OCI-LY3 (cell line): ENCODE data around the gene GPT2.

Experiments used
- H2AFZ ChIP-seq: fragments of 200-600, 300-600 bp; shearing (Covaris generic); 2 replicates; pipeline ENCODE4 v1.6.0; 2014; ENCODE audit warnings: antibody characterized with exemption, low read depth, low read length
- H3K27ac ChIP-seq: fragments of 200-600, 300-600 bp; sonication (generic); 2 replicates; pipeline ENCODE4 v1.5.1; 2014; ENCODE audit warnings: mild to moderate bottlenecking, low read length, moderate library complexity, mixed read lengths
- H3K27me3 ChIP-seq: fragments of 200-600, 300-600 bp; sonication (generic); 2 replicates; pipeline ENCODE4 v1.6.1; 2014; ENCODE audit warnings: low read depth, low read length, mixed read lengths
- H3K36me3 ChIP-seq: fragments of 200-600, 300-600 bp; sonication (generic); replicated peaks from 2 replicates; pipeline ENCODE3; 2014; ENCODE audit warnings: low read depth, low read length, mixed read lengths
- H3K4me1 ChIP-seq: fragments of 300-600, 200-600 bp; sonication (generic); 2 replicates; pipeline ENCODE4 v1.6.1; 2014; ENCODE audit warnings: low read length, mixed read lengths
- H3K4me2 ChIP-seq: fragments of 200-600, 300-600 bp; sonication (generic); 2 replicates; pipeline ENCODE4 v1.6.1; 2014; ENCODE audit warnings: low read length, mixed read lengths
- H3K4me3 ChIP-seq: fragments of 300-600, 200-600 bp; sonication (generic); 2 replicates; pipeline ENCODE4 v1.5.1; 2014; ENCODE audit warnings: antibody characterized with exemption, mild to moderate bottlenecking, low read length, moderate library complexity
- H3K79me2 ChIP-seq: fragments of 300-600, 200-600 bp; shearing (Covaris generic); 2 replicates; pipeline ENCODE4 v1.6.1; 2014; ENCODE audit warnings: mild to moderate bottlenecking, low read length, mixed read lengths
- H3K9ac ChIP-seq: fragments of 300-600, 200-600 bp; shearing (Covaris generic); 2 replicates; pipeline ENCODE4 v1.6.0; 2014; ENCODE audit warnings: mild to moderate bottlenecking, low read length, moderate library complexity
- H3K9me3 ChIP-seq: fragments of 200-600, 300-600 bp; shearing (Covaris generic); 2 replicates; pipeline ENCODE4 v1.6.1; 2014; ENCODE audit warnings: low read length, mixed read lengths; ENCODE audit not compliant: insufficient read depth
- H4K20me1 ChIP-seq: fragments of 200-600, 300-600 bp; sonication (generic); 2 replicates; pipeline ENCODE4 v1.6.1; 2016; ENCODE audit warnings: low read length, mixed read lengths; ENCODE audit not compliant: insufficient read depth
- EZH2phosphoT487 ChIP-seq: fragments of 200-600 bp; shearing (Covaris generic); IDR thresholded peaks from 2 replicates; pipeline ENCODE4 v1.6.1; 2018; ENCODE audit warnings: antibody characterized with exemption, mixed run types, low read depth
- TF ChIP-seq, protein P1 (sequence below): fragments of 200-600, 300-600 bp; sonication (generic); IDR thresholded peaks from 2 replicates; pipeline ENCODE4 v1.5.1; 2014; ENCODE audit warnings: antibody characterized with exemption, low read length, low read depth

Gene GPT2

DNA sequence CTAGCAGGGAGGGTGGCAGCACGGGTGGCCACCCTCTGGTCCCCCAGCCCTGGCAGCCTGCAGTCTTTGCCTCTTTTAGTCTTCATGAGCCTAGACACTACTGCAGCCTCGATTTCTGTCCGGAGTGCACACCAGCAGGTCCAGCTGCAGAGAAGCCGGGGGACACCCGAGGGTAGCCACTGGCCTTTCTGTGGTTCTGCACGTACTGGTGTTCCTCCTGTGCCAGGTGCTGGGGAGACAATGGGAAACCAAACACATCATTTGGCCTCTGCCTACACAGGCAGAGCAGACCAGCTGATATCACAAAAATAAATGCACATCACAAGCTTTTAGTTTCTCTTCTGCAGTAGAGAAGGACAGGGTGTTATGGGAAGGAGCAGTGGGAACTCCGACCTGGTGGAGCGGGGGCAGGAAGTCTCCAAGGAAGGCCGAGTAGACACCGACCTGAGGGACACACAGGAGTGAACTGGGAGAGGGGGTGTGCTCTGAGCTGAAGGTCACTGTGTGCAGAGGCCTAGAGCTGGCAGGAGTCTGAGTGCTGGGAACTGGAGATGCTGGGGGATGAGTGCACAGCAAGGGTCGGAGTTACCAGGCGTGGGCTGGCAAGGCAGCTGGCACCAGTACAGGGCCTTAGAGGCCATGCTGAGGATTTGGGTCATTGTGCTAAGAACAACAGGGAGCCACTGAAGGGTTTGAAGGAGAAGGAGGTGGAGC is 23.1 kb downstream of the GPT2 start:
- H2AFZ ChIP-seq: no peak overlapping the region
- no peaks in the 10 kb centered on the region for H3K9me3 ChIP-seq
- peaks cover 25% of the 10 kb centered on the region for H3K4me1 ChIP-seq
- no peaks in the 10 kb centered on the region for H3K79me2 ChIP-seq
- no peak for TF ChIP-seq EZH2phosphoT487
- TF ChIP-seq, protein P1, sequence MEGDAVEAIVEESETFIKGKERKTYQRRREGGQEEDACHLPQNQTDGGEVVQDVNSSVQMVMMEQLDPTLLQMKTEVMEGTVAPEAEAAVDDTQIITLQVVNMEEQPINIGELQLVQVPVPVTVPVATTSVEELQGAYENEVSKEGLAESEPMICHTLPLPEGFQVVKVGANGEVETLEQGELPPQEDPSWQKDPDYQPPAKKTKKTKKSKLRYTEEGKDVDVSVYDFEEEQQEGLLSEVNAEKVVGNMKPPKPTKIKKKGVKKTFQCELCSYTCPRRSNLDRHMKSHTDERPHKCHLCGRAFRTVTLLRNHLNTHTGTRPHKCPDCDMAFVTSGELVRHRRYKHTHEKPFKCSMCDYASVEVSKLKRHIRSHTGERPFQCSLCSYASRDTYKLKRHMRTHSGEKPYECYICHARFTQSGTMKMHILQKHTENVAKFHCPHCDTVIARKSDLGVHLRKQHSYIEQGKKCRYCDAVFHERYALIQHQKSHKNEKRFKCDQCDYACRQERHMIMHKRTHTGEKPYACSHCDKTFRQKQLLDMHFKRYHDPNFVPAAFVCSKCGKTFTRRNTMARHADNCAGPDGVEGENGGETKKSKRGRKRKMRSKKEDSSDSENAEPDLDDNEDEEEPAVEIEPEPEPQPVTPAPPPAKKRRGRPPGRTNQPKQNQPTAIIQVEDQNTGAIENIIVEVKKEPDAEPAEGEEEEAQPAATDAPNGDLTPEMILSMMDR: no peak
- H3K27ac ChIP-seq: no peak overlapping the region
- no peak overlapping the region for H3K9ac ChIP-seq
- peaks cover 4% of the 10 kb centered on the region; the same call in 1 of the 2 replicates for H3K27me3 ChIP-seq
- no peak overlapping the region for H3K4me2 ChIP-seq
- H3K36me3 ChIP-seq: no peaks in the 10 kb centered on the region
- no peak overlapping the region for H3K4me3 ChIP-seq
- 0 out of 2 replicates have a peak, but pooled peaks cover 4% of the 10 kb centered on the region for H4K20me1 ChIP-seq

DNA sequence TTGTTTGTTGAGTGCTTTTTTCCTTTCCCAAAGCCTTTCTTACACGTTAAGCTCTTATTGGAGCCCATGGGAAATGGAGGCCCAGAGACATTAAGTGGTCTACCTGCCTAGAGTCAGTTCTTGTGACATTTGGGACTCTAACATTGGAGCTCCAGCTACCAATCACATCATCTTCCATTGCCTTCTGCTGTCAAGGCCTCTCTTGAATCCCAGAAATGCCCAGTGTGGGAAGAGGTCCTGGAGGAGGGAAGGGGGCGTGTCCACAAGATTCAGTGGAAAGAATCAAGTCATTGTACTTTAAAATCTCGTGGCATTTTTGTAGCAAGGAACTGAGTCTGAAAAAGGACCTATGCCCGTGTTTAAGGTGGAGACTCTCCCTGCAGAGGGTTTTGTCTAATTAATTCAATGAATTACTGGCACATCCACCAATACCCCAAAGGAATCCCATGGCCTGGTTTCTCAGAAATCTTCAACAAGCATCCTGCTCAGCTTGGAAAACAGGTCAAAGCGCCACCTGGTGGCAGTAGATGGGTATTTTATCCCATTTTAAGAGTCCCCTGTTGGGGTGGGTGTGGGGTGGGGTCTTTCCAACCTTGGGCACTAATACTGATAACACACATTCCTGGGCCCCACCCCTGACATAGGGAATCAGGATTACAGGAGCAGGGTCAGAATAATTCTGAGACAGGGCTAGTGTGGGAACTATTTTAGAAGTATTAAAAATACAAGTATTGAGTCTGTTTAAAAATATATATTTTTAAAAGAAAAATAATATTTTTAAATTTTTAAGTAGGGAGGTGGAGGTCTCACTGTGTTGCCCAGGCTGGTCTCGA is 24.6 kb downstream of the GPT2 start:
- Histone ChIP-seq H4K20me1 (peaks cover 6% of the 10 kb centered on the region; the same call in 1 of the 2 replicates), H3K36me3 (no peaks in the 10 kb centered on the region), H3K4me2 (no peak overlapping the region), H3K79me2 (no peaks in the 10 kb centered on the region), H3K9me3 (no peaks in the 10 kb centered on the region), H3K27me3 (peaks cover 4% of the 10 kb centered on the region; the same call in 1 of the 2 replicates), H2AFZ (no peak overlapping the region), H3K9ac (no peak overlapping the region), H3K27ac (no peak overlapping the region), H3K4me1 (peaks cover 25% of the 10 kb centered on the region), H3K4me3 (no peak overlapping the region)
- TF ChIP-seq EZH2phosphoT487: no peak
- TF ChIP-seq, protein P1: peak; percentile 68

DNA sequence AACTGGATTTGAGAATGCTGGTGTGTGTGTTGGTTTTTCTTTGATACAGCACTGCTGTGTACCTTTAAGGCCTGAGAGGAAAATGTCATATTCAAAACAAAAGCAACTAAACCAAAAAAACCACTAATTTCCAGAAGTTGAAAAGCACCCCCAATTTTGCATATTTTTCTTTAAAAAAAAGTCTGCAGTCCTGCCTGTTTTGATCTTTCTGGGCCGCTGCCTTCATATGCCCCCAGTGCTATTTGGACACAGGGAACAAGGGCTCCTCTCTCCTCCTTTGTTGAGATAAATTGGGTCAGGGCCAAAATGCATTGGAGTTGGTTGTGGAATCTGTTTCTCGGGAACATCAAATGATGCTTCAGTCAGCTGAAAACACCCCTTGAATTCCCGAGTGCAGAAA is 26.9 kb downstream of the GPT2 start:
- H3K4me1 ChIP-seq: peaks cover 25% of the 10 kb centered on the region
- H2AFZ ChIP-seq: no peak overlapping the region
- no peak overlapping the region for H3K9ac ChIP-seq
- peaks cover 6% of the 10 kb centered on the region; the same call in 1 of the 2 replicates for H4K20me1 ChIP-seq
- peak overlapping the region; percentile 37 for H3K4me2 ChIP-seq
- no peak for TF ChIP-seq EZH2phosphoT487
- TF ChIP-seq, protein P1: no peak
- peaks cover 5% of the 10 kb centered on the region for H3K36me3 ChIP-seq
- H3K4me3 ChIP-seq: 0 out of 2 replicates have a peak overlapping the region, but pooled peaks have one; percentile 17
- no peaks in the 10 kb centered on the region for H3K79me2 ChIP-seq
- peaks cover 4% of the 10 kb centered on the region; the same call in 1 of the 2 replicates for H3K27me3 ChIP-seq
- H3K9me3 ChIP-seq: no peaks in the 10 kb centered on the region
- no peak overlapping the region for H3K27ac ChIP-seq

DNA sequence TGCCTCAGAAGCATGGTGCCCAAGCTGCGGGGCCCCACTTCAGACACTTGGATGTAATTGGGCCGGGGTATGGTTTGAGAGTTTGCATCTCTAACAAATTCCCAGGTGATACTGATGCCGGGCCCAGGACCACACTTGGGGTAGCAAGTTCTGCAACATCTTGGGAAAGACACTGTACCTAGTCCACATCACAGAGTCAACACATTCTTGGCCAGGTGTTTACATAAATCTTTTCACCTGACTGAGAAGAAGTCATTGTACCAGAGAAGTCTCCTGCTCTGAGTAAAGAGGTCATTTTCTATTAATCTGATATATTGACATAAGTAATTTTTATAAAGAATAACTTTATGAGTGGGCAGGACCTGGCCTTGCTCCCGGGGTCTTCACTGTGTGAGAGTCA is 27.5 kb downstream of the GPT2 start:
- H3K27me3 ChIP-seq: peaks cover 4% of the 10 kb centered on the region; the same call in 1 of the 2 replicates
- peak overlapping the region; percentile 37; the same call in 1 of the 2 replicates for H3K4me2 ChIP-seq
- H3K4me1 ChIP-seq: peaks cover 29% of the 10 kb centered on the region
- no peak overlapping the region for H3K9ac ChIP-seq
- no peak overlapping the region for H2AFZ ChIP-seq
- H3K36me3 ChIP-seq: peaks cover 5% of the 10 kb centered on the region
- no peak overlapping the region for H3K27ac ChIP-seq
- no peak for TF ChIP-seq EZH2phosphoT487
- TF ChIP-seq, protein P1: no peak
- H3K79me2 ChIP-seq: no peaks in the 10 kb centered on the region
- H3K9me3 ChIP-seq: no peaks in the 10 kb centered on the region
- H3K4me3 ChIP-seq: no peak overlapping the region
- peaks cover 6% of the 10 kb centered on the region; the same call in 1 of the 2 replicates for H4K20me1 ChIP-seq
